GM23338 (cell line): ENCODE results near the gene IGF2BP3. TPM values are rescaled to one million over a fixed set of nuclear protein-coding genes. Genes with fewer than 3 reads are reported as not detected.

Source experiments
- ATAC-seq: fragments of 200-7000 bp; cut with Tn5 transposase; 3 replicates; pipeline ENCODE4 v1.9.1; 2020
- DNase-seq: peaks from one replicate; pipeline ENCODE4 v3.0.0-alpha.2; 2015; ENCODE audit warnings: low spot score
- H2AFZ ChIP-seq: fragments of 200-600 bp; sonication (generic); 2 replicates; pipeline ENCODE4 v1.8.0; 2016; ENCODE audit warnings: antibody characterized with exemption, mild to moderate bottlenecking, moderate library complexity
- H3F3A ChIP-seq: fragments of 200-600 bp; sonication (generic); replicated peaks from 2 replicates; pipeline ENCODE4 v1.8.0; 2017; ENCODE audit warnings: antibody characterized with exemption, mixed run types, low read depth
- H3K27ac ChIP-seq: fragments of 200-600 bp; sonication (generic); 2 replicates; pipeline ENCODE4 v1.6.1; 2016; ENCODE audit warnings: low read depth
- H3K27me3 ChIP-seq: fragments of 200-600 bp; sonication (generic); 2 replicates; pipeline ENCODE4 v1.8.0; 2016; ENCODE audit warnings: mild to moderate bottlenecking, mixed run types, moderate library complexity; ENCODE audit not compliant: insufficient read depth
- H3K36me3 ChIP-seq: fragments of 200-600 bp; sonication (generic); 2 replicates; pipeline ENCODE4 v1.8.0; 2016; ENCODE audit warnings: mild to moderate bottlenecking; ENCODE audit not compliant: insufficient read depth
- H3K4me1 ChIP-seq: fragments of 200-600 bp; sonication (generic); 2 replicates; pipeline ENCODE4 v1.8.0; 2016; ENCODE audit warnings: mild to moderate bottlenecking, moderate library complexity; ENCODE audit not compliant: insufficient read depth
- H3K4me2 ChIP-seq: fragments of 200-600 bp; sonication (generic); 2 replicates; pipeline ENCODE4 v1.7.1; 2017; ENCODE audit warnings: mixed run types
- H3K4me3 ChIP-seq: fragments of 200-600 bp; sonication (generic); 2 replicates; pipeline ENCODE4 v1.6.1; 2016; ENCODE audit warnings: mixed run types
- H3K79me2 ChIP-seq: fragments of 200-600 bp; sonication (generic); replicated peaks from 2 replicates; pipeline ENCODE4 v1.8.0; 2017; ENCODE audit warnings: mild to moderate bottlenecking; ENCODE audit not compliant: insufficient read depth
- H3K9me2 ChIP-seq: fragments of 200-600 bp; sonication (generic); 2 replicates; pipeline ENCODE4 v1.8.0; 2017; ENCODE audit not compliant: insufficient read depth
- H4K20me1 ChIP-seq: fragments of 200-600 bp; sonication (generic); replicated peaks from 2 replicates; pipeline ENCODE4 v1.8.0; 2017; ENCODE audit warnings: mild to moderate bottlenecking; ENCODE audit not compliant: insufficient read depth
- H3K27ac Mint-ChIP-seq: 2 replicates; pipeline ENCODE4 v1.8.0; 2020; ENCODE audit warnings: inconsistent platforms, mild to moderate bottlenecking, moderate library complexity, mixed read lengths
- H3K27me3 Mint-ChIP-seq: 3 replicates; pipeline ENCODE4 v1.8.0; 2022; ENCODE audit warnings: low read depth, mild to moderate bottlenecking, moderate library complexity, mixed read lengths, inconsistent platforms; ENCODE audit not compliant: insufficient read depth, poor library complexity
- H3K36me3 Mint-ChIP-seq: 3 replicates; pipeline ENCODE4 v1.8.0; 2021; ENCODE audit warnings: low read depth, mild to moderate bottlenecking, inconsistent platforms, moderate library complexity, mixed read lengths
- H3K4me1 Mint-ChIP-seq: 3 replicates; pipeline ENCODE4 v1.8.0; 2020; ENCODE audit warnings: mild to moderate bottlenecking, inconsistent platforms, mixed read lengths
- H3K4me3 Mint-ChIP-seq: 3 replicates; pipeline ENCODE4 v1.8.0; 2021; ENCODE audit warnings: moderate library complexity, mild to moderate bottlenecking, inconsistent platforms, mixed read lengths
- H3K9me3 Mint-ChIP-seq: 3 replicates; pipeline ENCODE4 v1.8.0; 2020; ENCODE audit warnings: moderate library complexity, mild to moderate bottlenecking, inconsistent platforms, mixed read lengths
- CREB1 ChIP-seq: fragments of 250-450 bp; sonication (Bioruptor Pico); IDR thresholded peaks from 2 replicates; pipeline ENCODE4 v1.5.0; 2020; ENCODE audit warnings: low read depth, mild to moderate bottlenecking, moderate library complexity
- CTCF ChIP-seq, 2 experiments: fragments of 200-600 bp in 1 of 2; sonication (generic) in 1 of 2; conservative IDR thresholded peaks; 2 replicates each; pipeline versions ENCODE4 v1.5.1 to v1.6.1; 2016 to 2017; ENCODE audit warnings: antibody characterized with exemption in 2 of 2, low read depth in 2 of 2, mild to moderate bottlenecking in 2 of 2, moderate library complexity in 1 of 2
- EZH2phosphoT487 ChIP-seq: fragments of 200-600 bp; sonication (generic); IDR thresholded peaks from one replicate; pipeline ENCODE4 v1.8.1; 2018; ENCODE audit warnings: antibody characterized with exemption; ENCODE audit not compliant: unreplicated experiment
- JUNB ChIP-seq: IDR thresholded peaks from one replicate; pipeline ENCODE4 v1.6.1; 2016; ENCODE audit warnings: antibody characterized with exemption; ENCODE audit not compliant: unreplicated experiment
- NANOG ChIP-seq: IDR thresholded peaks from 2 replicates; pipeline ENCODE4 v1.6.1; 2016; ENCODE audit warnings: antibody characterized with exemption, borderline replicate concordance
- POLR2AphosphoS5 ChIP-seq: IDR thresholded peaks from 2 replicates; pipeline ENCODE4 v1.6.1; 2016; ENCODE audit warnings: antibody characterized with exemption, low read depth
- REST ChIP-seq: IDR thresholded peaks from one replicate; pipeline ENCODE4 v1.6.1; 2018; ENCODE audit warnings: antibody characterized with exemption; ENCODE audit not compliant: unreplicated experiment
- STAT1 ChIP-seq: IDR thresholded peaks from one replicate; pipeline ENCODE4 v1.6.1; 2016; ENCODE audit warnings: antibody characterized with exemption; ENCODE audit not compliant: unreplicated experiment
- ZNF114 ChIP-seq: fragments of 250-450 bp; sonication (Bioruptor Pico); IDR thresholded peaks from 2 replicates; pipeline ENCODE4 v1.5.0; 2020; ENCODE audit warnings: mild to moderate bottlenecking, moderate library complexity
- polyA plus RNA-seq: library from polyadenylated mRNA; unstranded; fragments of >200 nt; fragmentation: Nextera tagmentation; extraction: Ambion mirVana; gene quantifications from 2 replicates; pipeline ENCODE4 v1.2.1, GENCODE V29; 2016
- total RNA-seq: library from RNA; depleted of rRNA; stranded (reverse); fragments of >200 nt; shearing (Covaris generic); gene quantifications from 2 replicates; pipeline ENCODE4 v1.2.3, GENCODE V29; 2014

The IGF2BP3 gene
- total and polyA plus RNA-seq, 2 experiments from 2014 or later = 52.0 to 183 TPM

- peaks cover 18% of the 10 kb centered on the region for H3K36me3 Mint-ChIP-seq
- Histone ChIP-seq H3K4me2 (peak overlapping the region; percentile 80), H3K27ac (peak overlapping the region; percentile 96), H3K4me3 (peak overlapping the region; percentile 64), H3K27me3 (no peaks in the 10 kb centered on the region), H2AFZ (no peak overlapping the region), H3K9me2 (no peaks in the 10 kb centered on the region), H3K36me3 (no peaks in the 10 kb centered on the region), H3K4me1 (peaks cover 12% of the 10 kb centered on the region), H4K20me1 (no peaks in the 10 kb centered on the region), H3F3A (no peaks in the 10 kb centered on the region; the same call in 1 of the 2 replicates), H3K79me2 (peaks cover 66% of the 10 kb centered on the region)
- DNase-seq (no peak), ATAC-seq (no peak)
- H3K4me3 Mint-ChIP-seq = peak overlapping the region; percentile 86
- peaks cover 20% of the 10 kb centered on the region for H3K27me3 Mint-ChIP-seq
- peaks cover 18% of the 10 kb centered on the region for H3K4me1 Mint-ChIP-seq
- TF ChIP-seq NANOG = no peak
- H3K9me3 Mint-ChIP-seq = peaks cover 7% of the 10 kb centered on the region; the same call in 2 of the 3 replicates
- peak overlapping the region; percentile 73 for H3K27ac Mint-ChIP-seq
Observed at GRCh38 chr7:23472046-23472445, 1.8 kb upstream of the IGF2BP3 start.

- TF ChIP-seq CREB1 (CRISPR knock-in tag) (0 out of 2 replicates have a peak, but pooled peaks have one; percentile 22), POLR2AphosphoS5 (peak; percentile 48), ZNF114 (CRISPR knock-in tag) (no peak)
- H3K36me3 Mint-ChIP-seq = peaks cover 20% of the 10 kb centered on the region
- Histone ChIP-seq H3K4me1 (peaks cover 10% of the 10 kb centered on the region), H2AFZ (no peak overlapping the region), H3K27ac (peak overlapping the region; percentile 96), H3K4me2 (peak overlapping the region; percentile 85), H3F3A (no peaks in the 10 kb centered on the region; the same call in 1 of the 2 replicates), H3K36me3 (no peaks in the 10 kb centered on the region), H3K79me2 (peaks cover 66% of the 10 kb centered on the region), H3K27me3 (no peaks in the 10 kb centered on the region), H3K9me2 (no peaks in the 10 kb centered on the region), H3K4me3 (peak overlapping the region; percentile 64), H4K20me1 (no peaks in the 10 kb centered on the region)
- DNase-seq (peak; percentile 97), ATAC-seq (peak; percentile 37)
- peak overlapping the region; percentile 96 for H3K27ac Mint-ChIP-seq
- H3K4me1 Mint-ChIP-seq = peaks cover 13% of the 10 kb centered on the region
- H3K9me3 Mint-ChIP-seq = peaks cover 7% of the 10 kb centered on the region; the same call in 2 of the 3 replicates
- H3K4me3 Mint-ChIP-seq = peak overlapping the region; percentile 86
- peaks cover 20% of the 10 kb centered on the region for H3K27me3 Mint-ChIP-seq
Observed at GRCh38 chr7:23471106-23471859, 992 bp upstream of the IGF2BP3 start.

GRCh38 chr7:23469961-23470250 lies 385 bp downstream of the IGF2BP3 start:
- peak overlapping the region; percentile 64 for H3K4me3 ChIP-seq
- ATAC-seq (no peak), DNase-seq (no peak)
- H4K20me1 ChIP-seq = no peaks in the 10 kb centered on the region
- peak overlapping the region; percentile 96 for H3K27ac ChIP-seq
- peaks cover 7% of the 10 kb centered on the region; the same call in 2 of the 3 replicates for H3K9me3 Mint-ChIP-seq
- H3K4me2 ChIP-seq = peak overlapping the region; percentile 85
- peaks cover 20% of the 10 kb centered on the region for H3K4me1 Mint-ChIP-seq
- H3K27me3 ChIP-seq = no peaks in the 10 kb centered on the region
- H3K27me3 Mint-ChIP-seq = peaks cover 19% of the 10 kb centered on the region
- no peak overlapping the region for H2AFZ ChIP-seq
- H3K79me2 ChIP-seq = peaks cover 62% of the 10 kb centered on the region
- H3K36me3 ChIP-seq = no peaks in the 10 kb centered on the region
- TF ChIP-seq REST (no peak), STAT1 (no peak), JUNB (no peak), CTCF (conservative IDR thresholded peaks at IDR 0.05; ENCODE audit: low read depth in 2 of 2) (no peak), EZH2phosphoT487 (no peak), POLR2AphosphoS5 (no peak)
- H3K9me2 ChIP-seq = no peaks in the 10 kb centered on the region
- H3K4me3 Mint-ChIP-seq = peak overlapping the region; percentile 86
- peak overlapping the region; percentile 96 for H3K27ac Mint-ChIP-seq
- H3F3A ChIP-seq = peaks cover 7% of the 10 kb centered on the region; the same call in 1 of the 2 replicates
- H3K36me3 Mint-ChIP-seq = peaks cover 27% of the 10 kb centered on the region
- peaks cover 15% of the 10 kb centered on the region for H3K4me1 ChIP-seq
